ENCODE measurements around the gene AGO1. TPM values are rescaled to one million over a fixed set of nuclear protein-coding genes. Genes with fewer than 3 reads are reported as not detected.

Gene AGO1
- total and polyA plus RNA-seq, 2 of the 13 experiments (the other 11 are each of a cell fraction or from before 2014, with no cell fraction given), result 9.2 to 18.6 TPM

DNA sequence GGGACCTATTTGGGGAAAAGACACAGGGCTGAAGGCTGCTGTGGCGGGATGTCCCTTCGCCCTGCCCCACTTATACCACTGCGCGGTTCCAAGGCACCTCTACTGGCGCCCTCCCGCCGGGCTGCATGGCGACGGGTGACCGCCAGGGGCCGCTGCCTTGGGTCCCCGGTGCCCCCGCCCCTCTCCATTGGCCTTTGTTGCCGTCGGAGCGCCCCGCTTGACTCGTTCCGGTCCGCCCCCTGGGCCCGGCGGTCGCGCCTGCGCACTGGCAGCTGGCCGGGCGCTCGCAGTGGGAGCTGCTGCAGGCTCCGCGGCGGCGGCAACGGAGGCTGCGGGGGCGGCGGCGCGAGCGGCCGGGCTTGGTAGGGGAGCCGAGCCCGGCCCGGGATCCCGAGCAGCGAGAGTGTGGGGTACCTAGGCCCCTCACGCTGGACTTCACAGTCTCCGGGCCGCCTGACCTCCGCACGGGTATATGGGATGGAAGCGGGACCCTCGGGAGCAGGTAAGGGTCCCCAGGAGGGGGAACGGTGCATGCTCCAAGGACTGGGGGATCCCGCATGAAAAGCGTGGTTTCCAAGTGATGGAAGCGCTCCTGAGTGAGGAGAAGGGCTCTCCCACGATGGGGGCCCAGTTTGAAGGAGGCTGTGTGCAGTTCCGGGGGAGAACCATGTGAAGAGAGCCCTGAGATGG, at the start of gene AGO1 (continued):
- TF ChIP-seq RNF2 (conservative IDR thresholded peaks at IDR 0.05; ENCODE audit: low read depth) (no peak), SETDB1 (CRISPR knock-in tag; IDR thresholded peaks at IDR 0.05; ENCODE audit: borderline replicate concordance) (no peak), RAD21 (CRISPR knock-in tag; IDR thresholded peaks at IDR 0.05) (peak; percentile 78), MAZ (IDR thresholded peaks at IDR 0.05; ENCODE audit: borderline replicate concordance, low read depth, low read length) (peak; percentile 94), MAZ (CRISPR knock-in tag; IDR thresholded peaks at IDR 0.05; ENCODE audit: low read depth) (peak; percentile 93), ZNF557 (CRISPR knock-in tag; IDR thresholded peaks at IDR 0.05) (no peak), ZNF143 (CRISPR knock-in tag; IDR thresholded peaks at IDR 0.05) (peak; percentile 36; the same call in 1 of the 2 replicates), ZNF446 (CRISPR knock-in tag; IDR thresholded peaks at IDR 0.05) (peak; percentile 17; the same call in 1 of the 2 replicates), ZFP91 (CRISPR knock-in tag; IDR thresholded peaks at IDR 0.05; ENCODE audit: borderline replicate concordance) (peak; percentile 28; the same call in 1 of the 2 replicates), KLF6 (CRISPR knock-in tag; IDR thresholded peaks at IDR 0.05) (no peak), ZNF580 (CRISPR knock-in tag; IDR thresholded peaks at IDR 0.05; ENCODE audit: borderline replicate concordance, low read depth) (peak; percentile 71; the same call in 1 of the 2 replicates), AKAP8 (CRISPR knock-in tag; IDR thresholded peaks at IDR 0.05) (no peak; the same call in none of the 2 replicates), CENPX (CRISPR knock-in tag; IDR thresholded peaks at IDR 0.05) (no peak), ZNF101 (CRISPR knock-in tag; IDR thresholded peaks at IDR 0.05; ENCODE audit: borderline replicate concordance, low read depth) (peak; percentile 50; the same call in 1 of the 2 replicates), CCDC6 (CRISPR knock-in tag; IDR thresholded peaks at IDR 0.05) (no peak)
- TF ChIP-seq, protein P1, sequence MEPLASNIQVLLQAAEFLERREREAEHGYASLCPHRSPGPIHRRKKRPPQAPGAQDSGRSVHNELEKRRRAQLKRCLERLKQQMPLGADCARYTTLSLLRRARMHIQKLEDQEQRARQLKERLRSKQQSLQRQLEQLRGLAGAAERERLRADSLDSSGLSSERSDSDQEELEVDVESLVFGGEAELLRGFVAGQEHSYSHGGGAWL (CRISPR knock-in tag; IDR thresholded peaks at IDR 0.05), result no peak
- TF ChIP-seq, protein P2, sequence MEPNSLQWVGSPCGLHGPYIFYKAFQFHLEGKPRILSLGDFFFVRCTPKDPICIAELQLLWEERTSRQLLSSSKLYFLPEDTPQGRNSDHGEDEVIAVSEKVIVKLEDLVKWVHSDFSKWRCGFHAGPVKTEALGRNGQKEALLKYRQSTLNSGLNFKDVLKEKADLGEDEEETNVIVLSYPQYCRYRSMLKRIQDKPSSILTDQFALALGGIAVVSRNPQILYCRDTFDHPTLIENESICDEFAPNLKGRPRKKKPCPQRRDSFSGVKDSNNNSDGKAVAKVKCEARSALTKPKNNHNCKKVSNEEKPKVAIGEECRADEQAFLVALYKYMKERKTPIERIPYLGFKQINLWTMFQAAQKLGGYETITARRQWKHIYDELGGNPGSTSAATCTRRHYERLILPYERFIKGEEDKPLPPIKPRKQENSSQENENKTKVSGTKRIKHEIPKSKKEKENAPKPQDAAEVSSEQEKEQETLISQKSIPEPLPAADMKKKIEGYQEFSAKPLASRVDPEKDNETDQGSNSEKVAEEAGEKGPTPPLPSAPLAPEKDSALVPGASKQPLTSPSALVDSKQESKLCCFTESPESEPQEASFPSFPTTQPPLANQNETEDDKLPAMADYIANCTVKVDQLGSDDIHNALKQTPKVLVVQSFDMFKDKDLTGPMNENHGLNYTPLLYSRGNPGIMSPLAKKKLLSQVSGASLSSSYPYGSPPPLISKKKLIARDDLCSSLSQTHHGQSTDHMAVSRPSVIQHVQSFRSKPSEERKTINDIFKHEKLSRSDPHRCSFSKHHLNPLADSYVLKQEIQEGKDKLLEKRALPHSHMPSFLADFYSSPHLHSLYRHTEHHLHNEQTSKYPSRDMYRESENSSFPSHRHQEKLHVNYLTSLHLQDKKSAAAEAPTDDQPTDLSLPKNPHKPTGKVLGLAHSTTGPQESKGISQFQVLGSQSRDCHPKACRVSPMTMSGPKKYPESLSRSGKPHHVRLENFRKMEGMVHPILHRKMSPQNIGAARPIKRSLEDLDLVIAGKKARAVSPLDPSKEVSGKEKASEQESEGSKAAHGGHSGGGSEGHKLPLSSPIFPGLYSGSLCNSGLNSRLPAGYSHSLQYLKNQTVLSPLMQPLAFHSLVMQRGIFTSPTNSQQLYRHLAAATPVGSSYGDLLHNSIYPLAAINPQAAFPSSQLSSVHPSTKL (CRISPR knock-in tag; IDR thresholded peaks at IDR 0.05), result peak; percentile 24; the same call in 1 of the 2 replicates
- TF ChIP-seq, protein P3, sequence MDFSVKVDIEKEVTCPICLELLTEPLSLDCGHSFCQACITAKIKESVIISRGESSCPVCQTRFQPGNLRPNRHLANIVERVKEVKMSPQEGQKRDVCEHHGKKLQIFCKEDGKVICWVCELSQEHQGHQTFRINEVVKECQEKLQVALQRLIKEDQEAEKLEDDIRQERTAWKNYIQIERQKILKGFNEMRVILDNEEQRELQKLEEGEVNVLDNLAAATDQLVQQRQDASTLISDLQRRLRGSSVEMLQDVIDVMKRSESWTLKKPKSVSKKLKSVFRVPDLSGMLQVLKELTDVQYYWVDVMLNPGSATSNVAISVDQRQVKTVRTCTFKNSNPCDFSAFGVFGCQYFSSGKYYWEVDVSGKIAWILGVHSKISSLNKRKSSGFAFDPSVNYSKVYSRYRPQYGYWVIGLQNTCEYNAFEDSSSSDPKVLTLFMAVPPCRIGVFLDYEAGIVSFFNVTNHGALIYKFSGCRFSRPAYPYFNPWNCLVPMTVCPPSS (IDR thresholded peaks at IDR 0.05), result no peak
